CD4-positive, alpha-beta T cell treated with Interleukin-1 beta for 1 hour (primary cell): ENCODE measurements around the gene EPHB1.
A peak's percentile ranks its signal among the peaks of the same experiment; 100 is the strongest.

ENCODE experiments used
- DNase-seq, 2 donors: peaks; one replicate each; pipeline ENCODE4 v3.0.0-alpha.2; 2020 to 2022

EPHB1 gene

DNA sequence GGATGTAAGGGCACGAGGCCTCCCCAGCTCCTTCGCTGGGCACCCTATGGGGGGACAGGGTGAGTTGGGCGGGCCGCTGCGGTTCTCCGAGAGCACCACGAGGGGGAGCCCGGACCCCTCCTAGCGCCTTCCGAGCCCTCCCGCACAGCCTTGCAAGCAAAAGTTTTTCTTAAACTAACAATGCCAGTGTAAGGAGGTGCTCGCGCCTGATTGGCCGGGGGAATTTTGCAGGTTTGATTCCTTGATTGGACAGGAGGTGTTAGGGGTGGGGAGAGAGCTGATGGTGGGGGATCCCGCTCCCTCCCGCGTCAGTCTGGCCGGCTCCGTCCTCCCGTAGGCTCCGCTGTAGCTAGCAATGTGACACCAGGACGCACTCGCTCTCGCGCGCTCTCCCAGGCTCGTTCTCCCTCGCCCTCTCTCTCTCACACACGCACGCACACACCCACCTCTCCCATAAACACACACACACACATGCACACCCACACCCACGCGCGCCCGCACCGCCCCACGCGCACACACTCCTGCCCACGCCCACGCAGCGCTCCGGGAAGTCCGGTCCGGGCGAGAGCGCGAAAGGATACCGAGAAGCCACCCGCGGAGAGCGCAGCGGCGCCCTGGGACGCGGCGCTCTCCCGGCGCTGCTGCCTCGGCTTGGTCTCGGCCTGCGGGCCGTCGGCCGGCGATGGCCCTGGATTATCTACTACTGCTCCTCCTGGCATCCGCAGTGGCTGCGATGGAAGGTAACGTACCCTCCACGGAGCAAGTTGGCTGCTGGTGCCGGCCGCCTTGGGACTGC lies at the start of gene EPHB1:
Gene EPHB1, plus strand, starts transcription at position 311 of the 796 bp plus-strand sequence.
- DNase-seq: peak; percentile 45 to 52

DNA sequence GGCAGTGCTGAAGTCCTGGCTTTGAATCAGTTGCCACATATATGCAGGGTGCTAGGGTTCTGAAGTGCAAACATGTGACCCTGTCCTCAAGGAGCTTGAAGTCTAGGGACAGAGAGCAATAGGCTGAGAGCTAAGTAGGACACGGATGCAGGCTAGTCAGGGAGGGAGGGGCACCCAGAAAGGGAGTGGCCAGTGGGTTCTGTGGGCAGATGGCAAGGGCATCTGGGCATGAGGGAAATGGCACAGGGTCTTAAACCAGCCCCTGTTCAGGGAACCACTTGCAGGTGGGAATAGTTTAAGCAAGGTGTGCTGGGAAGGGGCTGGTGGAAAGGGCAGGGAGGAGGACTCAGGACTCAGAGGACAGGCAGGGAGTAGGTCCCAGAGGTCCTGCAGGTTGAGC lies 46.4 kb upstream of the EPHB1 start:
- no peak for DNase-seq

DNA sequence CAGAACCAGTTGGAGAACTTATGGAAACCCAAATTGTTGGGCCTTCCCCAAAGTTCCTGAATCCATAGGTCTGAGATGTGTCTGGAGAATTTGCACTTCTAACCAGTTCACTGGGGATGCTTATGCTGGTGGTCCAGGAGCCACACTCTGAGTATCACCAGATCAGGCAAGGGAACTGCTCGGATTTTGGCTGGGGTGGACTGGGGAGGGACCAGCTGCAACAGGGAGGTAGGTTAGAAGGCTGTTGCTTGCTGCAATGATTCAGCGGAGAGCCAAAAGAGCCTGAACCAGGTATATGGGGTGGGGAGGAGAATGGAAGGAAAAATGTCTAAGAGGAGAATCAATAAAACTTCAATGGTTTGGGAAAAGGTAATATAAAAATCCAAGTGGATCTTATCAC lies 45.9 kb upstream of the EPHB1 start:
- DNase-seq: no peak

- DNase-seq: no peak
Measured at GRCh38 chr3:134749802-134750553, 45.1 kb upstream of the EPHB1 start.

- DNase-seq: no peak
Measured at GRCh38 chr3:134751831-134752230, 43.2 kb upstream of the EPHB1 start.

DNA sequence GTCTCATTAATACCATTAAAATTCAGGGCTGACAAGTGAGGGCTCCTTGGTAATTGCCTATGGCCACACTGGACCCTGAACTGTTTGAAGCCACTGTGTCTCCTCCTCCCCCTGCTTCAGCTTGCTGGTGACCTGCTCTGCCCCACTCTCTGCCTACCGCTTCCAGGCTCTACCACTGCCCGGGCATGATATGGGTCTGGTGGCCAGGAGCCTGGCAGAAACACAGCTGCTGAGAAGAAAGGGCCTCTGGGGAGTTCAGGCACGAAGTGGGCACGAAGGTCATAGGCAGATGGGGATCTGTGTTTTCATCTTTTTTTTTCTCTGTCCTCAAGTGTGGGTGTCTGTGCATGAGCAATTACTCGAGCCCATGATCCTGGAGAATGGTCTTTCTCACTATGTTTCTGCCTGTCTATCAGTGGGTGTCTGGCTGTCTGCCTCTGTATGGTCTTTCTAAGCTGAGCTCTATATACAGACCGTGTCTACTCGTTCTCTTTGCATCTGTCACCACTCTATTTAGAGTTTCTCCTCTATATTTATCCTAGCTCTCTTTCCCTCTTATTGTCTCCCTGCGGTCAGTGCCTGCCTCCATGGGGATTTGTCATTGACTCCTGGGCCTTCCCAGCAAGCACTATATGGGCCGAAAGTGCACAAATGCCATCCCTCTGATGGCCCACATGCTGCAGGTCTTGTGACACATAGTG lies 42.1 kb upstream of the EPHB1 start:
- no peak for DNase-seq

- DNase-seq: no peak
Measured at GRCh38 chr3:134753999-134754742, 40.9 kb upstream of the EPHB1 start.

DNA sequence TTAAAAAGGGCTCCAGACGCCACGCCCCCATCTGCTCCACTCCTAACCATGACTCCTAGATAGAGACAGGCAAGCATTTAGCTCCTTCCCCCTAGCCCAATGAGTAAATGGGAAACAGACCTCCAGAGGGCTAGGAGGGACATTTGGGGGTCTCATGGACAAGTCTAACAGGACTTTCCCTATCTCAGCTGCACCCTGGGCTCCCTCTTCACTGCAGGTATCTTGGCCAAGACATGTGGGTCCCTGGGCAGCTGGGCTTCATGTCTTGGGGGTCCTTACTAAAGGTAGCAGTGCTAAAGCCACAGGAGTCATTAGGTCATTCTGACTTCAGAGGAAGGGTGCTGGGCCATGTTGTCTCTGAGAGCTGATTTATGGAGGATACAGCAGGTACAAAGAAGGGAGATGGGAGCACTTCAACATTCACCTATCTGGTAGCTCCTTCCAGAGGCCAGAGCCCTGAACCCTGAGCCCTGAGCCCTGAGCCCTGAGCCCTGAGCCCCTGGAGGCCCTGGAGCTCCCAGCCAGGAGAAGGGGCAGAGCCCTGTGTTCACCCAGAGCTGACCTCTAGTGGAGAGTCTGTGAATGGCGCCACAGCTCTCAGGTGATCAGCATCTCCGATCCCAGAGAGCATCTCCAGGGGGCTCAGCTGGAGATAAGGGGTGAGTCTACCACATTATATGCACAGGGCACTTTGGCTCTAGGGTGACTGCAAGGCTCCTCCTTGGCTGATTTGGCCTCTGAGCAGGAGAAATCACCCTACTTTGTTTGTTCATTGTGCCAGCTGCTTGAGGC lies 40.1 kb upstream of the EPHB1 start:
- DNase-seq: peak in 1 of 2 donors; percentile 6

- no peak for DNase-seq
Measured at GRCh38 chr3:134755821-134756220, 39.2 kb upstream of the EPHB1 start.

DNA sequence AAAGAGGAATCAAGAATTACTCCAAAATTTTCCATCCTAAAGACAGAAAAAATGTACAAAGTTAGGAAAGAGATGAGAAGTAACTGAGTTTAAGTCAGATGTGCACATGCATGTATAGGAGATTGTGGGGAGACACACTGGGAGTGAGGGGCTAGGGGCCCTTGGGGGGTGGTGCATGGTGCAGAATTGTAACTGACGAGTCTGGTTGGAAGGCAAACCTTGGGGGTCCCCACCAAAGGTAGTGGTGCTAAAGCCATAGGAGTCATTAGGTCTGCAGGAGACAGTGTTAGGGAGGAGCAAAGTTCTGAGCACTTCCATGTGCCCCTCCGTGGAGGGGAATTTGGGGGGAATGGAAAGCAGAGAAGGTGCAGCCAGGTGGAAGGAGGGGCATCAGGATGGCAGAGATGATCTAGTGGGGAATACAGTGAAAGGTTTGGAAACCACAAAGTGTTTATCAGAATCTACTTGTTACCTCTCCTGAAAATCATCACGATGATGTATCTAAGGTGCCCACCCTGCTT lies 37.5 kb upstream of the EPHB1 start:
- DNase-seq: no peak

GRCh38 chr3:134761213-134761612 lies 33.8 kb upstream of the EPHB1 start:
- no peak for DNase-seq

DNA sequence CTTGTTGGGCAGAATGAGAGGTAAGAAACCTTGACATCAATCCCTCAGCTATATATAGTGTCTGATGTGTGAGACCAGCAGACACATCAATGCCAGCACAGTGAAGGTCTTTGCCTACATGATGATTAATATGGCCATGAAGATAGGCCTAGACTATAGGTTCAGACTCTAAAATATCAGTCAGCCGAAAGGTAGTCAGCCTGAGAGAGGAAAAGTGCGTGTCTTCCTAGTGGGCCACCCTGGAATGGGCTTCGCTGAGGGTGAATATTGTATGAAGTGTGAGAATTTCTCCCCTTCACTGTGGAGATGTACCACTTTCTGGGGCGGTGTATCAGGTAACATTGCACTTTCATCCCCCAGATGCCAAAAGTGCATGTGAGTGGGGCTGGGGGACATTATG lies 33.0 kb upstream of the EPHB1 start:
- no peak for DNase-seq

DNA sequence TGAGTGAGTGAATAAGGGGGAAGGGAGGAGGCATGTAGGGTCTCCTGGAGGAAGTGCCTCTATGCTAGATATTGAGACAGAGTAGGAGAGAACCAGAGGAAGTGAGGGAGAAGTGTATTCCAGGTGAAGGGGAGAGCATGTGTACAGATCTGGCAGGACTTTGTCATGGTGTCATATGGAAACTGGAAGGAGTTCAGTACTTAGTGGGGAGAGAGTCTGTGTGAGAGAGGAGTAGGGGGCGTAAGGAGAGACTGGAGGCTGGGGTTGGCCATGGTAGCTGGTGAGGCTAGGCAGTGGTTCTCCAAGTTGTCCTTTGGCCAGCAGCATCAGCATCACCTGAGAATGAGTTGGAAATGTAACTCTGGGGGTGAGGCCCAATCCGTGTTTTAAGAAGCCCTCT lies 29.6 kb upstream of the EPHB1 start:
- no peak for DNase-seq

GRCh38 chr3:134766290-134766689 lies 28.8 kb upstream of the EPHB1 start:
- no peak for DNase-seq

GRCh38 chr3:134768116-134768515 lies 26.9 kb upstream of the EPHB1 start:
- DNase-seq: no peak

- DNase-seq: no peak
Measured at GRCh38 chr3:134768837-134769236, 26.2 kb upstream of the EPHB1 start.

GRCh38 chr3:134769287-134769868 lies 25.7 kb upstream of the EPHB1 start:
- DNase-seq: no peak

DNA sequence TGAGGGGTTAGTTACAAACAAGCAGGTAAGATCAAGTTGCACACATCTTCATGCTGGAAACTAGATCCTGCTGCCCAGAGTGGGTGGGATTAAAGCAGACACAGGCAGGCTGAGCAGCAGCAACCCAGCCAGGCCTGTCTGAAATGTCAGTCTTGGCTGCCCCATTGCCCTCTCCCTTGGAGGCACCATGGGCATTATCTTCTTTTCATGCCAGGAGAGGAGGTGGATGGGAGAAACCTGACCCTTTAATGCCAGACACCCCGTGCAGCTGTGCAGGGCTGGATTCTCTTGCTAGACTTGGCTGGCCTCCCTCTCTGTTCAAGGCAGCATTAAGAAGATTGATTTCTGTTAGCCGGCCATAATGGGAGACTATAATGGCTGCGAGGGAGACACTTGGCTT lies 23.0 kb upstream of the EPHB1 start:
- DNase-seq: no peak

GRCh38 chr3:134772591-134772990 lies 22.5 kb upstream of the EPHB1 start:
- DNase-seq: no peak

- DNase-seq: no peak
Measured at GRCh38 chr3:134775831-134776230, 19.2 kb upstream of the EPHB1 start.

DNA sequence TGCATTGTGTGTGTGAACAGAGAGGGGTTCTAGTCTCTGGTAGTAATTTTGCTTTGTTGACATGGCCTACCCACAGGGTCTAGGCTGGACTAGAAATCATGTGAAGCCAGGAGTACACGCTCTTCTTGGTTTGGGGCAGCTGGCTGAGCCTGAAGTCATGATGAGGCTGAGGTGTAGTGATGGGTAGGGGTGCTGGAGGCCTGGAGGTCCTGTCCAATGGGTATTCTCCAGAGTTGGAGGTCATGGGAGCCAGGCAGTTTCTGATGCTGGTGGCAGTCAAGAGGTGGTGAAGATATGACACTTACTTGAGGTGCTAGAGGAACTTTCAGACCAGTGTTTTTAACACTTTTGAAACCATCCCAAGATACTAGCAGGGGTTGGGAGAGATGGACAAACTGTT lies 18.5 kb upstream of the EPHB1 start:
- DNase-seq: no peak

GRCh38 chr3:134777341-134777740 lies 17.7 kb upstream of the EPHB1 start:
- no peak for DNase-seq
